Measurements from ENCODE around the gene CLIC1.

Gene CLIC1

DNA sequence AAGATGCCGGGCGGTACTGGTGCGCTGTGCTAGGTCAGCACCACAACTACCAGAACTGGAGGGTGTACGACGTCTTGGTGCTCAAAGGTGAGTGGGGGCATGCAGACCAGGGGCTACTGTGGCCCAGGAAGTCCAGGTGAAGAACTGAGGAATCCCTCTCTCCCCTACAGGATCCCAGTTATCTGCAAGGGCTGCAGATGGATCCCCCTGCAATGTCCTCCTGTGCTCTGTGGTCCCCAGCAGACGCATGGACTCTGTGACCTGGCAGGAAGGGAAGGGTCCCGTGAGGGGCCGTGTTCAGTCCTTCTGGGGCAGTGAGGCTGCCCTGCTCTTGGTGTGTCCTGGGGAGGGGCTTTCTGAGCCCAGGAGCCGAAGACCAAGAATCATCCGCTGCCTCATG, 28.6 kb downstream of the CLIC1 start:
- DNase-seq, result no peak
- TF ChIP-seq, protein P1, sequence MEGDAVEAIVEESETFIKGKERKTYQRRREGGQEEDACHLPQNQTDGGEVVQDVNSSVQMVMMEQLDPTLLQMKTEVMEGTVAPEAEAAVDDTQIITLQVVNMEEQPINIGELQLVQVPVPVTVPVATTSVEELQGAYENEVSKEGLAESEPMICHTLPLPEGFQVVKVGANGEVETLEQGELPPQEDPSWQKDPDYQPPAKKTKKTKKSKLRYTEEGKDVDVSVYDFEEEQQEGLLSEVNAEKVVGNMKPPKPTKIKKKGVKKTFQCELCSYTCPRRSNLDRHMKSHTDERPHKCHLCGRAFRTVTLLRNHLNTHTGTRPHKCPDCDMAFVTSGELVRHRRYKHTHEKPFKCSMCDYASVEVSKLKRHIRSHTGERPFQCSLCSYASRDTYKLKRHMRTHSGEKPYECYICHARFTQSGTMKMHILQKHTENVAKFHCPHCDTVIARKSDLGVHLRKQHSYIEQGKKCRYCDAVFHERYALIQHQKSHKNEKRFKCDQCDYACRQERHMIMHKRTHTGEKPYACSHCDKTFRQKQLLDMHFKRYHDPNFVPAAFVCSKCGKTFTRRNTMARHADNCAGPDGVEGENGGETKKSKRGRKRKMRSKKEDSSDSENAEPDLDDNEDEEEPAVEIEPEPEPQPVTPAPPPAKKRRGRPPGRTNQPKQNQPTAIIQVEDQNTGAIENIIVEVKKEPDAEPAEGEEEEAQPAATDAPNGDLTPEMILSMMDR (IDR thresholded peaks at IDR 0.05; ENCODE audit: low read depth, low read length), result no peak
- Histone ChIP-seq H3K9me3 (ENCODE audit: severe bottlenecking) (no peaks in the 10 kb centered on the region), H3K27me3 (ENCODE audit: insufficient read depth, low read depth, severe bottlenecking) (no peaks in the 10 kb centered on the region), H3K36me3 (no peaks in the 10 kb centered on the region; the same call in 1 of the 2 replicates), H3K4me3 (ENCODE audit: low read depth, low read length) (no peak overlapping the region), H3K27ac (no peak overlapping the region)

DNA sequence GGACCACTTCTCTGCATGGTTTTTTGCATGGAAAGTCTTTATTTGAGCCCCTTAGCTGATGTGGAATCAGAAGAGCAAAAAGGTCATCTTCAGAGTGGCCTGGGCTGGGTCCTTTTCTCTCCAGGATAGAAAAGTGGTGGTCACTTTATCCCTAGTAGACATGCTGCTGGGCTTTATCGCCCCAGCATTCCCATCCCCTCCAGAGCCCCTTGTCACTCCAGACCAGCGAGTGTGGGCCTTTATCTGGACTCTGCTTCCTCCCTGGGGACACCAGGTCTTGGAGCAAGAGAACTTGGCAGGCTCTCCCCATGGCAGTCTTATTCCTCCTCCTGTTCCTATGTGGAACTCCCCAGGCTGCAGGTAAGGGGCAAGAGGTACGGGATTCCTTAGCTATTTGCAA, 29.7 kb downstream of the CLIC1 start, which contains the start of gene LY6G6F:
Gene LY6G6F, plus strand, starts transcription at position 268 of the 400 bp plus-strand sequence. Its CDS starts 41 bp downstream, at position 309.
- Histone ChIP-seq H3K4me3 (ENCODE audit: low read depth, low read length) (no peak within 1 kb of the TSS), H3K36me3 (peaks cover 1% of the 10 kb centered on the region), H3K27me3 (ENCODE audit: insufficient read depth, low read depth, severe bottlenecking) (no peaks in the 10 kb centered on the region), H3K9me3 (ENCODE audit: severe bottlenecking) (no peaks in the 10 kb centered on the region), H3K27ac (no peak within 1 kb of the TSS)
- TF ChIP-seq, protein P1 (IDR thresholded peaks at IDR 0.05; ENCODE audit: low read depth, low read length), result no peak
- DNase-seq, result no peak

DNA sequence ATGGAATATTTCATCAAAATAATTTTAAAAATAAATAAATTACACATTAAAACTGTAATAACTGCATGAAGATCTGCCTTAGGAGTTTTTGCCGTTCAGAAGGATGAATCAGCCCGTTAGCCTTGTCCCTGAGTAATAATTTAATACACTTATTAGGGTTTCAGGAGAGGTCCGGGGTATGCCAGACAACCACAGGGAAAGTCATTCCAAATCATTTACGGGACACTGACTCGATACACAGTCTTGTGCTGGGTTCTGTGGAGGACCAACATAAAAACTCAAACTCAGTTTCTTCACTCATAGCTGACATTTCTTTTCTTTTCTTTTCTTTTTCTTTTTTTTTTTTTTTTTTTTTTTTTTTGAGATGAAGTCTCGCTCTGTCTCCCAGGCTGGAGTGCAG, 30.4 kb downstream of the CLIC1 start:
- Histone ChIP-seq H3K4me3 (ENCODE audit: low read depth, low read length) (no peak overlapping the region), H3K27me3 (ENCODE audit: insufficient read depth, low read depth, severe bottlenecking) (no peaks in the 10 kb centered on the region), H3K36me3 (peaks cover 6% of the 10 kb centered on the region), H3K27ac (no peak overlapping the region), H3K9me3 (ENCODE audit: severe bottlenecking) (no peaks in the 10 kb centered on the region)
- DNase-seq, result no peak
- TF ChIP-seq, protein P1 (IDR thresholded peaks at IDR 0.05; ENCODE audit: low read depth, low read length), result no peak

DNA sequence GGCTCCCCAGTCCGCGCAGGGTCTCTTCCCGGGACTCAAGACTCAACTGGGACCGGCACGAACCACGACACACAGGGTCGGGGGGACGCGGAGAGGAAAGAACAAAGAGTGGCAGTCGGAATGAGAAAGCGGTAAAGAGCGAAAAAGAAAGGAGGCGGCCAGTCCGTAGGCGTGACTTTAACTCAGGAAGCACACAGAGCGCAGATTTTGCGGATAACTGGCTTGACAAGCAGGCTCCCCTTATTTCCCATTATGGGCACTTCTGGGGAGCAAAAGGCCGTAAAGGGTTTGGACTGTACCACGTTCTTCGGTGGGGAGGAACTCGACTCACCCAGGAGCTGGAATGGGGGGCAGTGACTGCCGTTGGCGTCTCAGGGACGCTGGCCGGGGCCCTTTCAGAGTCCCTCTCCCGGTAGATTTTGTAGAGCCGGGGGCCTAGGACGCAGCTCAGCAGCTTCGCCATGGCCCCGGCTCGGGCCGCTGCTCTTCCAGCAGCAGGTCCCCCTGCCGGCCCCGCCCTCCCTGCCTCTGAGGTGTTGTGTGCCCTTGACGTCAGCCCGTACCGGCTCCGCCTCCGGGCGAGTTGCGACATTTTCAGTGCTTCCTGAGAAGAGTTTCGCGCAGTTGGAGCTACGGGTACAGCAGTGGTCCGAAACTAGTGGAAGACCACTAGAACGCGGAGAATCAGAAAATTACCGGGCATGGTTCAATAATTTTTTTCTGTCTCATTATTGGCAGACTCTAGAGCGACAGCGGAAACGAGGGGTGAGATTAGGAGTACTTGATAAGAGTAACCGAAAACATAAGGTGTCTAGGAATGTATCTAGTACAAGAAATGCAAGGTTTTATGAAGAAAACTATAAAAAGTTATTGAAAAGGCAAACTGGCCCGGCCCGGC, 33.3 kb downstream of the CLIC1 start, which contains the start of gene ABHD16A:
Gene ABHD16A, minus strand, starts transcription at position 506 of the 898 bp plus-strand sequence. Its CDS starts 43 bp downstream, at position 463.
- H3K9me3 ChIP-seq (ENCODE audit: severe bottlenecking), result no peaks in the 10 kb centered on the region
- peak within 1 kb of the TSS; percentile 82 for H3K27ac ChIP-seq
- peaks cover 27% of the 10 kb centered on the region for H3K36me3 ChIP-seq
- no peaks in the 10 kb centered on the region for H3K27me3 ChIP-seq (ENCODE audit: insufficient read depth, low read depth, severe bottlenecking)
- H3K4me3 ChIP-seq (ENCODE audit: low read depth, low read length), result peak within 1 kb of the TSS; percentile 84
- DNase-seq, result peak; percentile 100
- TF ChIP-seq, protein P1 (IDR thresholded peaks at IDR 0.05; ENCODE audit: low read depth, low read length), result no peak

DNA sequence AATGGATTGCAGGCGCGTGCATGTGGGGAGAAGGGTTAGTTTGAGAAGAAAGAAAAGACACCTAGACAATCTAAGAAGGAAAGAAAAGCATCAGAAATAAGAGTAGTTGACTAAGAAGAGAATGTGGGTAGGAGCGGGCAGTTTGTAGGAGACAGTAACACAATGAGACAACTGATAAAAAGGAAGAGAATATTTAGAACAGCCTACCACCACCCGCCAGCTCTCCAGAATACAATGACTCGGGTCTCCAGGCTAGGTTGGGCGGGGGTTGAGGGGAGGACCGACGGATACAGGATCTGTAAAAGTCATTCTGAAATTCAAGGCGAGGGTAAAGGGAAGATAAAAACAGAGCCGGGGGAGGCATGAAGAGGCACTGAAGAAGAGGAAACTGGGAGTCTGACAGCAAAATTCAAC, 33.9 kb downstream of the CLIC1 start:
- H3K4me3 ChIP-seq (ENCODE audit: low read depth, low read length), result peak overlapping the region; percentile 84
- H3K36me3 ChIP-seq, result peaks cover 34% of the 10 kb centered on the region
- no peaks in the 10 kb centered on the region for H3K27me3 ChIP-seq (ENCODE audit: insufficient read depth, low read depth, severe bottlenecking)
- no peak for DNase-seq
- no peaks in the 10 kb centered on the region for H3K9me3 ChIP-seq (ENCODE audit: severe bottlenecking)
- H3K27ac ChIP-seq, result peak overlapping the region; percentile 82
- TF ChIP-seq, protein P1 (IDR thresholded peaks at IDR 0.05; ENCODE audit: low read depth, low read length), result no peak
